ENCODE results near the gene OR52H1. TPM values are rescaled to one million over a fixed set of nuclear protein-coding genes. Genes with fewer than 3 reads are reported as not detected.

OR52H1 gene
- total RNA-seq, 4 donors from 2014 or later, result 0.48 to 1.8 TPM; not detected in 2

DNA sequence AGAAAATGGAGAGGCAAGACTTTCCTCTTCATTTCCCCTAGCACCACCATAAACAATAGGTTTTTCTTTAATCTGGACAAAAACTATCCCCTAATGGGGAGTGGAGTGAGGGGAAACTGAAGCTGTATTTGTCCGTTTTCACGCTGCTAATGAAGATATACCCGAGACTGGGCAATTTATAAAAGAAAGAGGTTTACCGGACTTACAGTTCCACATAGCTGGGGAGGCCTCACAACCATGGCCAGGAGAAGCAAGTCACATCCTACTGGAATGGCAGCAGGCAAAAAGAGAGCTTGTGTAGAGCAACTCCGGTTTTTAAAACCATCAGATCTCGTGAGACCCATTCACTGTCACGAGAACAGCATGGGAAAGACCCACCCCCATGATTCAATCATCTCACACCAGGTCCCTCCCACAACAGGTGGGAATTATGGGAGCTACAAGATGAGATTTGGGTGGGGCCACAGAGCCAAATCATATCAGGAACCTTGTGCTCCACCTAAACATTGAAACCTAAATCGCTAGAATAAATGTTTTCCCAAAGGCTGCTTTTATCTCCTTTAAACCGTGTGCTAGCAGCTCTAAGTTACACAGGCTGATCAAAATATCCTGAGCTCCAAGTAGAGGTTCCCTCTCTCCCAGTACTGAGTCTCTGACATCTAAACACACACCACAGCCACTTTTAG, 42.8 kb downstream of the OR52H1 start:
- no peak for ATAC-seq (ENCODE audit: low FRiP score)
- TF ChIP-seq, protein P1, sequence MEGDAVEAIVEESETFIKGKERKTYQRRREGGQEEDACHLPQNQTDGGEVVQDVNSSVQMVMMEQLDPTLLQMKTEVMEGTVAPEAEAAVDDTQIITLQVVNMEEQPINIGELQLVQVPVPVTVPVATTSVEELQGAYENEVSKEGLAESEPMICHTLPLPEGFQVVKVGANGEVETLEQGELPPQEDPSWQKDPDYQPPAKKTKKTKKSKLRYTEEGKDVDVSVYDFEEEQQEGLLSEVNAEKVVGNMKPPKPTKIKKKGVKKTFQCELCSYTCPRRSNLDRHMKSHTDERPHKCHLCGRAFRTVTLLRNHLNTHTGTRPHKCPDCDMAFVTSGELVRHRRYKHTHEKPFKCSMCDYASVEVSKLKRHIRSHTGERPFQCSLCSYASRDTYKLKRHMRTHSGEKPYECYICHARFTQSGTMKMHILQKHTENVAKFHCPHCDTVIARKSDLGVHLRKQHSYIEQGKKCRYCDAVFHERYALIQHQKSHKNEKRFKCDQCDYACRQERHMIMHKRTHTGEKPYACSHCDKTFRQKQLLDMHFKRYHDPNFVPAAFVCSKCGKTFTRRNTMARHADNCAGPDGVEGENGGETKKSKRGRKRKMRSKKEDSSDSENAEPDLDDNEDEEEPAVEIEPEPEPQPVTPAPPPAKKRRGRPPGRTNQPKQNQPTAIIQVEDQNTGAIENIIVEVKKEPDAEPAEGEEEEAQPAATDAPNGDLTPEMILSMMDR (IDR thresholded peaks at IDR 0.05), result no peak
- no peak for DNase-seq (ENCODE audit: low spot score)

DNA sequence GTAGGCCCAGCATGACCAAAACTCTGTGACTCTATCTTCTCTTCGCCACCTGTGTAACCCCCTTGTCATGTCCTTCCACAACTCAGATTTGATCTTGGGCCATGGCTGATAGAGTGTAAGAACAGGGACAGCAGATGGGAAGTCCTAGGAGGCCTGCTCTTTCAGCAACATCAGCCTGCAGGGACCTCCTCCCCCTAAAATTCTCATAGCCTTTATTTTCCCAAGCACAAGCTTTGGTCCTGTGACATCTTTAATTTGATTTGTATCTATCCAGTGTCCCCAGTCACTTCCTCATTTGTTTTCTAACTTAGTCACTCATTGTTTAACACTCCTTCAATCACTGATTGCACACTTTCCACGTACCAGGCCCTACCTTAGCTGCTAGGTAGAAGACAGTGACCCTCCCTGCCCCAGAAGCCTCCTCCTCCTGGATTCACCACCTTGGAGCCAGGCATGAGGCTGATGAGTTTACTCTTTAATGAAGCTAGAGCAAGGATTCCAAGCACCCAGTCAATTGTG, 43.9 kb downstream of the OR52H1 start:
- TF ChIP-seq, protein P1 (IDR thresholded peaks at IDR 0.05), result no peak
- DNase-seq (ENCODE audit: low spot score) (no peak), ATAC-seq (ENCODE audit: low FRiP score) (no peak)

DNA sequence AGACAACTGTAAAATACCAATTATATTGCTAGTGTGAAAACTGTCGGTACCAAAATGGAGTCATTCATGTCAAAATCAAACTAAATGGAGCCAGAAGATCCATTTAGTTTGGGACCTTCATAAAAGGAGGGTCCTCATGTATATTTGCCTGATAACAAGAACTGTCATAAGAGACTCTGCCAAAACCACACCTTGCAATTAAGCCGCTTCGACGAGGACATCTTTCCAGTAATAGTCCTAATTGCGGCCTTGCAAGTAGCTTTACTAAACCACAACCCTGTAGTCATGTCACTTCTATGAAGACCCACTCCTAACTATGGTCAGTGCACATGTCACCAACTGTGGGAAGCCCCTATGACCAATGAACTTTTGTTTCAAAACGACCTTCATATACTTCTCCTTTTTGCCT, 47.9 kb downstream of the OR52H1 start:
- ATAC-seq (ENCODE audit: low FRiP score) (no peak), DNase-seq (ENCODE audit: low spot score) (no peak)
- TF ChIP-seq, protein P1 (IDR thresholded peaks at IDR 0.05), result no peak

DNA sequence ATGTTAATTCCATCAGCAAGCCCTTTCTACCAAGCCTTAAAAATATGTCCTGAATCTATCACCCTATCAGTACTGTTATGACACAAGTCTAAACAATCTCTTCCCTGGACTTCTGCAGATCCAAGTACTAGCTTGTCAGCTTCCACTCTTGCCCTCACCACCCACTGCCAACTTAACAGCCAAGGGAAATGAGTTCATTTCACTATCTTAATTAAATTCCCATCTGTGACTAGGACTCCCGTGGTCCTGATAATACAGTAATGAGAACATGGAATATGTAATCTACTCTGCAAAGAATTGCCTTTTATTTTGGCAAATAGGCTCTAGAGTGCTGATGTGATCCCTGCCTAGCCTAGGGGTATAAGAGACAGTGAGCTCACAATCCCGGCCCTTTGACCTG, 48.7 kb downstream of the OR52H1 start:
- DNase-seq (ENCODE audit: low spot score) (no peak), ATAC-seq (ENCODE audit: low FRiP score) (no peak)
- TF ChIP-seq, protein P1 (IDR thresholded peaks at IDR 0.05), result no peak

Other genes with a start within 250 kb of the OR52H1 start
- not detected for gene OR51B4, start 246.6 kb downstream of the OR52H1 start, total RNA-seq
- gene OR51B2, start 224.2 kb downstream of the OR52H1 start, total RNA-seq, result 1 to 10 TPM in 1 of 4 donors, under 1 TPM in 1, not detected in 2; 0.46 to 1.1 TPM
- under 1 TPM in 3 of 4 donors, not detected in 1; 0.36 to 0.63 (median 0.46) TPM for gene OR51B5, start 205.0 kb downstream of the OR52H1 start, total RNA-seq
- gene OR51B6, start 197.0 kb downstream of the OR52H1 start, total RNA-seq, result not detected
- gene OR51M1, start 164.7 kb downstream of the OR52H1 start, total RNA-seq, result not detected
- not detected for gene OR51Q1, start 126.4 kb downstream of the OR52H1 start, total RNA-seq
- gene OR51I1, start 107.0 kb downstream of the OR52H1 start, total RNA-seq, result under 1 TPM in 1 of 4 donors, not detected in 3; 0.96 TPM
- not detected for gene OR51I2, start 99.2 kb downstream of the OR52H1 start, total RNA-seq
- gene OR52D1, start 59.9 kb downstream of the OR52H1 start, total RNA-seq, result not detected
- 1 to 10 TPM in 2 of 4 donors, under 1 TPM in 2; 0.82 to 1.3 (median 0.98) TPM for gene UBQLN3, start 38.6 kb downstream of the OR52H1 start, total RNA-seq
- gene UBQLNL, start 31.8 kb downstream of the OR52H1 start, total RNA-seq, result 1 to 10 TPM in 2 of 4 donors, under 1 TPM in 2; 0.19 to 1.7 (median 0.81) TPM
- gene OR52B6, start 32.3 kb upstream of the OR52H1 start, total RNA-seq, result not detected
- gene TRIM6, start 48.1 kb upstream of the OR52H1 start, total RNA-seq, result 1 to 10 TPM; 1.9 to 3.3 (median 2.8) TPM
- 1 to 10 TPM; 3.7 to 9.6 (median 6.6) TPM for gene TRIM34, start 76.5 kb upstream of the OR52H1 start, total RNA-seq
- gene TRIM5, start 136.5 kb upstream of the OR52H1 start, total RNA-seq, result 10 to 100 TPM; 18.0 to 24.4 (median 21.1) TPM
- gene TRIM22, start 141.2 kb upstream of the OR52H1 start, total RNA-seq, result 100 to 1,000 TPM in 1 of 4 donors, 10 to 100 TPM in 3; 22.3 to 163 (median 55.7) TPM
- gene OR56B1, start 187.9 kb upstream of the OR52H1 start, total RNA-seq, result under 1 TPM in 1 of 4 donors, not detected in 3; 0.47 TPM
- under 1 TPM in 1 of 4 donors, not detected in 3; 0.72 TPM for gene OR52N4, start 205.7 kb upstream of the OR52H1 start, total RNA-seq
- gene OR52N5, start 234.8 kb upstream of the OR52H1 start, total RNA-seq, result 10 to 100 TPM in 1 of 4 donors, not detected in 3; 11.9 TPM
- 10 to 100 TPM in 1 of 4 donors, 1 to 10 TPM in 1, under 1 TPM in 1, not detected in 1; 0.46 to 13.9 (median 2.4) TPM for gene OR52N1, start 242.7 kb upstream of the OR52H1 start, total RNA-seq